NT2/D1 (cell line): ENCODE results near the gene NSMCE1.

ENCODE experiments used
- SUZ12 ChIP-seq: IDR thresholded peaks from 2 replicates; pipeline ENCODE4 v1.6.1; 2011; ENCODE audit not compliant: insufficient read length, insufficient read depth; ENCODE audit errors: extremely low read depth
- YY1 ChIP-seq: IDR thresholded peaks from 2 replicates; pipeline ENCODE4 v1.6.1; 2011; ENCODE audit not compliant: insufficient read length, insufficient read depth
- ZNF274 ChIP-seq: IDR thresholded peaks from 2 replicates; pipeline ENCODE4 v1.6.1; 2011; ENCODE audit warnings: mild to moderate bottlenecking, low read depth, low read length

DNA sequence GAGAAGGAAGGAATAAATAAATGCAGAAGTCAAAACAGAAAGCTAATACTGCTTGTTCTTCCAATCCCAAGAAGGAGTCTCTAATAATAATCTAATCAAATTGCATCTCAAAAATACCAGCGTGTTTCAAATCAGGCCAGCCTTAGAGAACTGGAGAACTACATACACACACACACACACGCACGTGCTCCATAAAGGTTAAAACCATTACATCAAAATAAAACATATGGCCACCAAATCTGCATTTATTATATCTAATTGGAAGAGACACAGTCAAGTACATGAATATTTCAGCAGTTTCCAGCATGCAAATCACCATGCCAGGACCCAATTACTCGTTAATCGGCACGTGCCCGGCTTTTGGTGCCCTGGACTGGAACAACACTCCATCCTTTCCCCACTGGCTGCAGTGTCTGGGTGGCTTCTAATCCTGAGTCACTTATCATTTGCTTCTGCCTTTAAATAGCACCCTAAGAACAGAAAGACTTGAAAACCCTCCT is 85.6 kb downstream of the NSMCE1 start:
- TF ChIP-seq YY1 (no peak), SUZ12 (no peak), ZNF274 (no peak)
